DND-41 (cell line): ENCODE data around the gene TMEM248.

Source experiments
- ATAC-seq: fragments of 200-7000 bp; cut with Tn5 transposase; 3 replicates; pipeline ENCODE4 v1.9.1; 2021; ENCODE audit warnings: low read depth; ENCODE audit not compliant: insufficient read depth
- DNase-seq: peaks from one replicate; pipeline ENCODE4 v3.0.0-alpha.2; 2020
- H2AFZ ChIP-seq: 2 replicates; pipeline ENCODE4 v1.6.0; 2012; ENCODE audit warnings: low read depth, low read length
- H3K27ac ChIP-seq: 2 replicates; pipeline ENCODE4 v1.5.1; 2012; ENCODE audit warnings: low read length, inconsistent platforms
- H3K27me3 ChIP-seq: fragments of 200-600 bp; sonication (generic); 2 replicates; pipeline ENCODE4 v1.6.0; 2012; ENCODE audit warnings: low read length, mild to moderate bottlenecking, inconsistent platforms; ENCODE audit not compliant: insufficient read depth, poor library complexity
- H3K36me3 ChIP-seq: 2 replicates; pipeline ENCODE4 v1.5.1; 2012; ENCODE audit warnings: low read length, inconsistent platforms; ENCODE audit not compliant: insufficient read depth
- H3K4me1 ChIP-seq: 2 replicates; pipeline ENCODE4 v1.5.1; 2012; ENCODE audit warnings: mild to moderate bottlenecking, low read length; ENCODE audit not compliant: insufficient read depth
- H3K4me2 ChIP-seq: 2 replicates; pipeline ENCODE4 v1.6.0; 2012; ENCODE audit warnings: mild to moderate bottlenecking, moderate library complexity, low read length, inconsistent platforms; ENCODE audit not compliant: insufficient read depth
- H3K4me3 ChIP-seq, 2 experiments: fragments of 200-600 bp in 1 of 2; shearing (Covaris generic) in 1 of 2; 2 replicates each; pipeline ENCODE4 v1.5.1; 2012 to 2016; ENCODE audit warnings: inconsistent platforms in 2 of 2, low read length in 2 of 2, mild to moderate bottlenecking in 2 of 2, low read depth in 1 of 2, moderate library complexity in 1 of 2
- H3K79me2 ChIP-seq: 2 replicates; pipeline ENCODE4 v1.6.0; 2012; ENCODE audit warnings: low read length, inconsistent platforms; ENCODE audit not compliant: insufficient read depth
- H3K9ac ChIP-seq: 2 replicates; pipeline ENCODE4 v1.6.0; 2012; ENCODE audit warnings: low read depth, mild to moderate bottlenecking, inconsistent platforms, low read length, moderate library complexity
- H3K9me3 ChIP-seq: 2 replicates; pipeline ENCODE4 v1.5.1; 2012; ENCODE audit warnings: low read length, moderate library complexity, mild to moderate bottlenecking, inconsistent platforms; ENCODE audit not compliant: insufficient read depth, severe bottlenecking
- H4K20me1 ChIP-seq: 2 replicates; pipeline ENCODE4 v1.6.0; 2012; ENCODE audit warnings: low read length; ENCODE audit not compliant: insufficient read depth
- CTCF ChIP-seq: IDR thresholded peaks from 2 replicates; pipeline ENCODE4 v1.5.1; 2012; ENCODE audit warnings: borderline replicate concordance, low read length, moderate library complexity, mild to moderate bottlenecking; ENCODE audit not compliant: poor library complexity, severe bottlenecking; ENCODE audit errors: extremely low read depth
- EZH2 ChIP-seq: IDR thresholded peaks from 3 replicates; pipeline ENCODE4 v1.6.1; 2012; ENCODE audit warnings: borderline replicate concordance, low read depth, mild to moderate bottlenecking, moderate library complexity, low read length, inconsistent platforms; ENCODE audit not compliant: severe bottlenecking

The TMEM248 gene

GRCh38 chr7:66899552-66900280 is 21.3 kb upstream of the TMEM248 start:
- H3K4me3 ChIP-seq: no peak overlapping the region
- no peaks in the 10 kb centered on the region for H3K4me1 ChIP-seq
- no peak for DNase-seq
- H3K36me3 ChIP-seq: peaks cover 18% of the 10 kb centered on the region; the same call in 1 of the 2 replicates
- H3K4me2 ChIP-seq: no peak overlapping the region
- no peaks in the 10 kb centered on the region for H3K27me3 ChIP-seq
- H3K27ac ChIP-seq: no peak overlapping the region
- H4K20me1 ChIP-seq: no peaks in the 10 kb centered on the region
- TF ChIP-seq CTCF (no peak), EZH2 (no peak)
- H3K79me2 ChIP-seq: no peaks in the 10 kb centered on the region
- no peak overlapping the region for H3K9ac ChIP-seq
- ATAC-seq: no peak
- no peaks in the 10 kb centered on the region for H3K9me3 ChIP-seq
- H2AFZ ChIP-seq: no peak overlapping the region

GRCh38 chr7:66901941-66902843 is 18.8 kb upstream of the TMEM248 start:
- H3K4me2 ChIP-seq: no peak overlapping the region
- H3K9ac ChIP-seq: no peak overlapping the region
- peaks cover 15% of the 10 kb centered on the region; the same call in 1 of the 2 replicates for H3K36me3 ChIP-seq
- TF ChIP-seq CTCF: no peak
- no peak for TF ChIP-seq EZH2
- no peak overlapping the region for H3K27ac ChIP-seq
- no peaks in the 10 kb centered on the region for H3K4me1 ChIP-seq
- H3K27me3 ChIP-seq: no peaks in the 10 kb centered on the region
- H3K9me3 ChIP-seq: no peaks in the 10 kb centered on the region
- no peaks in the 10 kb centered on the region for H4K20me1 ChIP-seq
- no peak overlapping the region for H3K4me3 ChIP-seq
- no peak overlapping the region for H2AFZ ChIP-seq
- DNase-seq: no peak
- H3K79me2 ChIP-seq: no peaks in the 10 kb centered on the region
- no peak; the same call in 2 of the 3 replicates for ATAC-seq

- Histone ChIP-seq H4K20me1 (no peaks in the 10 kb centered on the region), H3K4me1 (no peaks in the 10 kb centered on the region), H3K9ac (no peak overlapping the region), H3K9me3 (no peaks in the 10 kb centered on the region), H3K4me2 (no peak overlapping the region), H3K27ac (no peak overlapping the region), H3K4me3 (no peak overlapping the region), H2AFZ (no peak overlapping the region), H3K27me3 (no peaks in the 10 kb centered on the region), H3K79me2 (no peaks in the 10 kb centered on the region), H3K36me3 (peaks cover 15% of the 10 kb centered on the region; the same call in 1 of the 2 replicates)
- DNase-seq (no peak), ATAC-seq (no peak)
- TF ChIP-seq EZH2: no peak
- no peak for TF ChIP-seq CTCF
Measured at GRCh38 chr7:66902844-66903180, 18.2 kb upstream of the TMEM248 start.
